Hematopoietic multipotent progenitor cell treated with erythropoietin and hydrocortisone succinate and interleukin-3 and kit ligand, for 4 days (in vitro differentiated cells): Measurements from ENCODE around the gene VTCN1.
A peak's percentile ranks its signal among the peaks of the same experiment; 100 is the strongest.
"Not testable (repeated sequence)": the region's sequence is repeated elsewhere in the genome, so short reads cannot be mapped to it uniquely, and the experiment has no call there.

Experiments used
- DNase-seq: peaks from one replicate; pipeline ENCODE4 v3.0.0-alpha.2; 2015

Gene VTCN1

GRCh38 chr1:117121589-117122329 is 89.0 kb downstream of the VTCN1 start, which contains the start of gene TRIM45:
TSS of gene TRIM45 (minus strand) at chr1:117121749. CDS start at chr1:117121201, 548 bp downstream.
- DNase-seq = peak; percentile 98

DNA sequence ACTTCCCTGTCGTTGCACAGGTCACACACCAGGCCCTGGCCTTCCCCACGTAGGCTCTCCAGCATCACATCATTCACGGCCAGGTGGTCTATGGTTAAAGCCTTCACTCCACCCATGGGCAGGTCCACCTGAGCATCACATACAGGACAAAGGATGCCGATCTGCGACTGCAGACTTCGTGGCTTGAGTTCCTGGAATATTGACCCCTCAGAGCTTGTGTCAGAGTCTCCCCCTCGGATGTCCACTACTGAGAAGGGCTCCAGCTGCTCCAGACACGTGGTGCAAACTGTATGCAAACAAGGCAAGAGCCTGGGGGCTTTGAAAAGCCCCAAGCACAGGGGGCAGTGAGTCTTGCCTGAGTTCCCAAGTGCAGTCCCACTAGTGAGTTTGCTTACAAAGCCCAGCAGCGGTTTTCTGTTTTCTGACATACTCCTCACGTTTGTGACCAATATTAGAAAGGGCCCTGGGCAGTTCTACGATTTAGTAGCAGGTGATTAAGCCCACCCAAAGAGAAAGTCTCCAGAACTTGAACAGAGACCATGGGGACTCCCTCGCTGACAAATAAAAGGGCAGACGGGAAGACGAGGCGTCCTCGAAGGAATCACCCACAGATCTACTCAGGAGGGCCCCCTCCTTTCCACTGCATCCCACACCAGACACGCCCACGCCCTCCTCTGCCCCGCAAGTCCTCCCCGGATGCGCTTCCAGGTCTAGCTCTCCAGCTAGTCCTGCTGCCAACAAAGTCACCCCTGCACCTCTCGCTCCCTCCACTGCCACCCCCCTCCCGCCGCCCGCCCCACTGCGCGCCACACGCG is 89.7 kb downstream of the VTCN1 start:
- DNase-seq = no peak

DNA sequence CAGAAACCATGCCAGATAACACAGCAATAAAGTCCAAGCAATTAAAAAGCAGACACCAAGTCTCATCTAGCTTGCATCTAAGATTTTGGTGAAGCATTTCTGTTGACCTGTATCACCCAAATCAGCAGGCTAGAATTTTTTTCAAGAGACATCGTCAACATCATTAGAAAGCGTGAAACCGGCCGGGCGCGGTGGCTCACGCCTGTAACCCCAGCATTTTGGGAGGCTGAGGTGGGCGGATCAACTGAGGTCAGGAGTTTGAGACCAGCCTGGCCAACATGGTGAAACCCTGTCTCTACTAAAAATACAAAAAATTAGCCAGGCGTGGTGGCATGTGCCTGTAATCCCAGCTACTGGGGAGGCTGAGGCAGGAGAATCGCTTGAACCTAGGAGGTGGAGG is 91.6 kb downstream of the VTCN1 start:
- DNase-seq = not testable (repeated sequence)

GRCh38 chr1:117118137-117118536 is 92.6 kb downstream of the VTCN1 start:
- DNase-seq = no peak

- no peak for DNase-seq
Measured at GRCh38 chr1:117117697-117118096, 93.0 kb downstream of the VTCN1 start.

DNA sequence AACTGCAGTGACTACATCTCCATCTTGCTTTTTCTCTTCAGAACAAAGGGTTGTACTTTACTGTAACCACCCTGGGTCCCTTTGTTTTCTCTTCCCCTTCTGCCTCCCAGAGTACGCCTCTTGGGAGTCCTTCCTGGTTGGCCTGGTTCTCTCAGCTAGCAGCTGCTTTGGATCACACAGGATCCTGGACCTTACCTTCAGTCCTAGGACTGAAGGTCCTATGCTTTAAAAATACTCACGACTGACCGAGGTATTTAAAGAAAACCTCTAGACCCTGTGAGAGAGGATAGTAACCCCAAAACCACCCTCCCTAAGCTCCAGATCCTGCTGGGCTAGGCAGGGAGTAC is 94.0 kb downstream of the VTCN1 start:
- DNase-seq = no peak

DNA sequence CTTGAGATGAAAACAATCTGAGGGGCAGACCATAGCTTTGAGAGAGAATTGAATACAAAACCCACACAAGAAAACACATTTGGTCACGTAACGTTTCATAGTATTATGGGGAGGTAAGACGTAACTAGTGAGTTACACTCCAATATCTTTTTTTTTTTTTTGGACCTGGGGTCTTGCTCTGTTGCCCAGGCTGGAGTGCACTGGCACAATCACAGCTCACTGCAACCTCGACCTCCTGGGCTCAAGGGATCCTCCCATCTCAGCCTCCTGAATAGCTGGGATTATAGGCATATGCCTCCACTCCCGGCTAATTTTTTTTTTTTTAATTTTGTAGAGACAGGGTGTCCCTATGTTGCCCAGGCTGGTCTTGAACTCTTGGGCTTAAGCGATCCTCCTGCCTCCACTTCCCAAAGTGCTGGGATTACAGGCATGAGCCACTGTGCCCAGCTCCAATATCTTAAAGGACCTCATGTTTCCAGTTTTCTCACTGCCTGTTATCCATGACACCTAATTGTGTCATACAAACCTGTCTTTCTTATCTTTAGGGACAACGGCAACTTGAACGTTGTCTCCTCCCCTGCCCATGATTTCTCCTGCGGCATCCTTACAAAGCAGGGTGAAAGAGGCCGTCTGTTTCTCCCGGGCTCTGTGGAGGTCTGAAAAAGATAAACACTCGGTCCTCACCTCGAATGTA is 94.5 kb downstream of the VTCN1 start:
- no peak for DNase-seq

DNA sequence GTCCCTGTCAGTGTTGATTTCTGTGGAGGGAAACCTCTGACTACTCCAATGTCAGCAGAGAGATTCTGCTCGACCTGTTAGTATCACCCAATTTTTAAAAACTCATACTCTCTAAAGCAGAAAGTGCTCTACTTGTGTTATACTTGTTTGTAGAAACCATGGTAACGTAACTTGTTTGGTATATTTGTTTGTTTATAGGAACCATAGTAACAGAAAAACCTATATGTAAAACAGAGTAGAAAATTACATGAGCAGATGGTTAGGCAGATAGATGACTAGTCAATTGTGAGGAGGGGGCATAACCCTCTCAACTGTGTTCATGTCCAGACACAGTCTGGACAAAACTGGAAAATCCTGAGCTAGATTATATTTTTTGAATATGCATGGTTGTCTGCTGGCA is 95.8 kb downstream of the VTCN1 start:
- no peak for DNase-seq

DNA sequence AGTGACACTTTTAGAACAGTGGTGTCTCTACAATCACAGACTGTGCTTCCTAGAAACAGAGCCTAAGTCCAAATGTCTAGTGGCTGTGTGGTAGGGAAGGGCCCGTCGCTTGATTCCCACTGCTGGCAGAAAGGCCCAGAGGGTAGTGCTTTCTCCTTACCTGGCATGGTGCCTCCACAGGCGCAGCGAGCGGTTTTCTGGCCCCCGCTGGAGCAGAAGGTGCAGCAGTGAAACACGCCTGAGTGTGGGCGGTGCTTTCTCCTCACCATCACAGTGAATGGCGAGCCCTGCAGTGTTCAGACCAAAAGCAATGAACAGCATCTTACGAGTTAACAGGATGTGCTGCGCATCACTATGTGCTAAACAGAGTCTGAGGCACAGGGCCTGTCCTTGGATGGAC is 97.5 kb downstream of the VTCN1 start:
- no peak for DNase-seq

GRCh38 chr1:117112047-117112717 is 98.5 kb downstream of the VTCN1 start:
- DNase-seq = no peak

GRCh38 chr1:117110774-117111173 is 100.0 kb downstream of the VTCN1 start:
- no peak for DNase-seq

- DNase-seq = no peak
Measured at GRCh38 chr1:117107364-117107763, 103.4 kb downstream of the VTCN1 start.

GRCh38 chr1:117106478-117106877 is 104.2 kb downstream of the VTCN1 start:
- no peak for DNase-seq

- DNase-seq = no peak
Measured at GRCh38 chr1:117105722-117106121, 105.0 kb downstream of the VTCN1 start.

DNA sequence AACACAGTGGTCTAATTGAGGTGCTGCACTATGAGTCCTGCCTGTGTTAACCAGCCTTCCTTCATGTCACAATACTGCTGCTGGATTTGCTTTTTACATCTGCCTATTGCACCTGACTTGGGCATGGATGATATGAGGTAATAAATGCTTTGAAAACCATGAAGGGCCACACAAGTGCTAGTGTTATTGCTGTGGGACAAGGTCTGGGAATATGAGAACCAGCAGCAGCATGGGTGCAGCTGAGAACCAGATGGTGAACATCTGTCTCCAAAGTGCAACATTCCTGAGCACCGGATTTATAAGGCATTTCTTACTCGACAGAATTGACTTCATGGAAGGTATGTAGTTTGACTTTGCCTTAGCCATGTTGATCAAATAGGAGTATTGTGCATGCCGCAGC is 105.7 kb downstream of the VTCN1 start:
- DNase-seq = no peak

DNA sequence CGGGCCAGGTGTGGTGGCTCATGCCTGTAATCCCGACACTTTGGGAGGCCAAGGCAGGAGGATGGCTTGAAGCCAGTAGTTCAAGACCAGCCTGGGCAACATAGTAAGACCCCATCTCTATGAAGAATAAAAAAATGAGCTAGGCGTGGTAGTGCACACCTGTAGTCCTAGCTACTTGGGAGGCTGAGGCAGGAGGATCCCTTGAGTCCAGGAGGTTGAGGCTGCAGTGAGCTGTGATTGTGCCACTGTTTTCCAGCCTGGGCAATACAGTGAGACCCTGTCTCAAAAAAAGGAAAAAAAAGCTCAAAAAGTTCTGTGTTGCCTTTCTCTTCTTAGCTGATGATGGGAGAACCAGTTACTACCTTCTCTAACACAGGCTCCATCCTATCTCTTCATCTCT is 108.9 kb downstream of the VTCN1 start:
- not testable (repeated sequence) for DNase-seq

DNA sequence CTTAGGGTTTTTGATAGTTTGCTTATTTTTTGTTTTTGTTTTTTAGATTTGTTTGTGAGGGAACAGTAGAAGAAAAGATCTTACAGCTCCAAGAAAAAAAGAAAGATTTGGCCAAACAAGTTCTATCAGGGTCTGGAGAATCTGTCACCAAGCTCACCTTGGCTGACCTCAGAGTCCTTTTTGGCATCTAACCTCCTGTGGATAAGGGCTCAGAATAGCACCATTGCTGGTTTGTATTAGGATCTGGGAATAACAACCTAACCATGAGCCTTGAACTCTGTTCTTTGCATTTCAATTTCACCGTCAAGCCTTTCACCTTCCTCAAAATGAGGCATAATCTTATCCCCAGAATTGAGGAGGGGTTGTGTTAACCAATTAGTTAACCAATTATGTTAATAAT is 109.4 kb downstream of the VTCN1 start:
- no peak for DNase-seq

- DNase-seq = no peak
Measured at GRCh38 chr1:117098287-117098890, 112.3 kb downstream of the VTCN1 start.

DNA sequence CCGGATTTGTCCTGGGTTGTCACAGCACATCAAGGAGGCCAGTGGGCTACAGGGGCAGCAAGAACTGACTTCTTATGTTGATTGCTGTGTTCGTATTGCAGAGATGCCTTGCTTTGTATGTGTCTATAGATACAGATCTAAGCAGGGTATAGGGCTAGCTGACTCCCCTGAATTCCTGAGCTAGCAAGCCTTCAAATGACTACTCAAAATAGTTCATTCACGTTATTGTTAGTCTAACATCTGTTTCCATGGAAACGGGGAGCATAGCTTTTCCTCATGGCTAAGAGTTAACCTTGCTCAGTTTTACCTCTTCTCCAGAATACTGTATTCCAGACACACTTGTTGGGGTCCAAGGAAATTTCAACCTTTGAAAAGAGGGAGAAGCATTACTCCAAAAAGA is 113.3 kb downstream of the VTCN1 start:
- DNase-seq = no peak

DNA sequence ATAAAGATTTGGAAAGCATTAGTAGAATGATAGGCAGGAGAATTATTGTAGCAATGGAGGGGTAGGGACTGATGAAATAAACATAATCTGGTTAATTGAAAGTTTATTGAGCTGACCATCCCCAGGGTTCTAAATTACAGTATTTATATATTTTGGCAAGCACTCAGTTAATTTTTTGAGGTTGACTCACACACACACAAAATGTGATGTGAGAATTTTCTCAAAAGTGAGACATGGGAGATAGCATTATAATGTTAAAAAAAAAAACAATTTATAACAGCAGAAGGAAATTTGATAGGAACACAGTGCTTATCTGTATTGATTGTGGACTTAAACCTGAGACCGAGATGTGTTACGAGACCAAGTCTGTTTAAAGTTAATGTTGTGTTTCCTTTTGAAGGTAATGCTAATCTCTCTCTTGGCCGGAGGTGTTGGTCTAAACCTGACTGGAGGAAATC is 113.7 kb downstream of the VTCN1 start:
- DNase-seq = no peak

- no peak for DNase-seq
Measured at GRCh38 chr1:117094841-117095604, 115.7 kb downstream of the VTCN1 start.
